Measurements from ENCODE around the gene ANO10. TPM values are rescaled to one million over a fixed set of nuclear protein-coding genes. Genes with fewer than 3 reads are reported as not detected.
"Not testable (repeated sequence)": the region's sequence is repeated elsewhere in the genome, so short reads cannot be mapped to it uniquely, and the experiment has no call there.

Gene ANO10
- 10 to 100 TPM; 28.2 to 36.9 (median 31.6) TPM for total RNA-seq

GRCh38 chr3:43621656-43622432 lies at the start of gene ANO10:
Gene ANO10, minus strand, starts transcription at chr3:43622011. Its CDS starts 16,159 bp downstream, at chr3:43605852.
- Histone ChIP-seq H3K4me1 (peaks cover 17% of the 10 kb centered on the region), H3K27ac (peak within 1 kb of the TSS; percentile 83), H3K9me3 (no peaks in the 10 kb centered on the region), H3K36me3 (no peaks in the 10 kb centered on the region), H3K4me3 (peak within 1 kb of the TSS; percentile 88), H3K27me3 (no peaks in the 10 kb centered on the region)
- 1% methylated on average over 44 of the region's 80 CpGs for WGBS
- TF ChIP-seq CTCF (IDR thresholded peaks at IDR 0.05): no peak
- TF ChIP-seq POLR2AphosphoS5 (IDR thresholded peaks at IDR 0.05): peak in 2 of 3 donors; percentile 49 to 72
- peak; percentile 98 to 99 for DNase-seq (ENCODE audit: low spot score in 2 of 2)

- no peak for DNase-seq (ENCODE audit: low spot score in 2 of 2)
- Histone ChIP-seq H3K9me3 (no peaks in the 10 kb centered on the region), H3K27me3 (no peaks in the 10 kb centered on the region), H3K4me1 (no peaks in the 10 kb centered on the region), H3K36me3 (no peaks in the 10 kb centered on the region), H3K27ac (no peak overlapping the region), H3K4me3 (no peak overlapping the region)
- 89% methylated on average over 5 of the region's 5 CpGs for WGBS
- TF ChIP-seq POLR2A (IDR thresholded peaks at IDR 0.05) (no peak), CTCF (IDR thresholded peaks at IDR 0.05) (no peak), POLR2AphosphoS5 (IDR thresholded peaks at IDR 0.05) (no peak), EP300 (IDR thresholded peaks at IDR 0.05) (no peak)
Observed at GRCh38 chr3:43670635-43671522, 49.1 kb upstream of the ANO10 start.

- not testable (repeated sequence) for DNase-seq (ENCODE audit: low spot score in 2 of 2)
Observed at GRCh38 chr3:43665011-43665410, 43.2 kb upstream of the ANO10 start.

GRCh38 chr3:43661376-43661775 lies 39.6 kb upstream of the ANO10 start:
- H3K4me3 ChIP-seq; DNase-seq (ENCODE audit: low spot score in 2 of 2); H3K27ac ChIP-seq; H3K9me3 ChIP-seq; H3K4me1 ChIP-seq; H3K27me3 ChIP-seq; H3K36me3 ChIP-seq: not testable (repeated sequence)
- WGBS: 96% methylated on average over 1 of the region's 1 CpG

More at GRCh38 chr3:43665011-43665410, 43.2 kb upstream of the ANO10 start:
- not testable (repeated sequence) for H3K27ac ChIP-seq, H3K4me1 ChIP-seq, H3K36me3 ChIP-seq, H3K9me3 ChIP-seq, H3K4me3 ChIP-seq, H3K27me3 ChIP-seq
- 96% methylated on average over 3 of the region's 3 CpGs for WGBS

- Histone ChIP-seq H3K27me3 (no peaks in the 10 kb centered on the region), H3K36me3 (no peaks in the 10 kb centered on the region), H3K27ac (no peak overlapping the region), H3K4me3 (no peak overlapping the region), H3K4me1 (no peaks in the 10 kb centered on the region), H3K9me3 (no peaks in the 10 kb centered on the region)
- 87% methylated on average over 13 of the region's 13 CpGs for WGBS
- no peak for DNase-seq (ENCODE audit: low spot score in 2 of 2)
- TF ChIP-seq POLR2AphosphoS5 (IDR thresholded peaks at IDR 0.05): no peak
- TF ChIP-seq EP300 (IDR thresholded peaks at IDR 0.05): no peak
- no peak for TF ChIP-seq POLR2A (IDR thresholded peaks at IDR 0.05)
- no peak for TF ChIP-seq CTCF (IDR thresholded peaks at IDR 0.05)
Observed at GRCh38 chr3:43659250-43659880, 37.6 kb upstream of the ANO10 start.

- H3K27ac ChIP-seq; H3K27me3 ChIP-seq; DNase-seq (ENCODE audit: low spot score in 2 of 2); H3K4me1 ChIP-seq; H3K4me3 ChIP-seq; H3K9me3 ChIP-seq; H3K36me3 ChIP-seq: not testable (repeated sequence)
- WGBS: 100% methylated on average over 1 of the region's 22 CpGs
Observed at GRCh38 chr3:43656390-43656789, 34.6 kb upstream of the ANO10 start.

Measured in suprapubic skin (tissue), 4 donors.